HUES48 (cell line): ENCODE results near the gene B4GALT5.

Source experiments
- H3K27ac ChIP-seq: one replicate; pipeline ENCODE4 v1.7.0; 2013; ENCODE audit warnings: low read depth, low read length, inconsistent platforms
- H3K27me3 ChIP-seq: 2 replicates; pipeline ENCODE4 v1.6.1; 2013; ENCODE audit warnings: mild to moderate bottlenecking, low read length; ENCODE audit not compliant: control insufficient read depth, insufficient read depth
- H3K36me3 ChIP-seq: 2 replicates; pipeline ENCODE4 v1.6.1; 2013; ENCODE audit warnings: low read length; ENCODE audit not compliant: control insufficient read depth, insufficient read depth
- H3K4me1 ChIP-seq: 2 replicates; pipeline ENCODE4 v1.6.1; 2013; ENCODE audit warnings: mild to moderate bottlenecking, low read length; ENCODE audit not compliant: control insufficient read depth, insufficient read depth
- H3K4me3 ChIP-seq: 2 replicates; pipeline ENCODE4 v1.5.1; 2013; ENCODE audit warnings: mild to moderate bottlenecking, low read depth, low read length
- H3K9ac ChIP-seq: 2 replicates; pipeline ENCODE4 v1.6.1; 2013; ENCODE audit warnings: mild to moderate bottlenecking, low read depth, low read length, moderate library complexity
- H3K9me3 ChIP-seq: 2 replicates; pipeline ENCODE4 v1.6.1; 2013; ENCODE audit warnings: low read length; ENCODE audit not compliant: control insufficient read depth, insufficient read depth

The B4GALT5 gene

DNA sequence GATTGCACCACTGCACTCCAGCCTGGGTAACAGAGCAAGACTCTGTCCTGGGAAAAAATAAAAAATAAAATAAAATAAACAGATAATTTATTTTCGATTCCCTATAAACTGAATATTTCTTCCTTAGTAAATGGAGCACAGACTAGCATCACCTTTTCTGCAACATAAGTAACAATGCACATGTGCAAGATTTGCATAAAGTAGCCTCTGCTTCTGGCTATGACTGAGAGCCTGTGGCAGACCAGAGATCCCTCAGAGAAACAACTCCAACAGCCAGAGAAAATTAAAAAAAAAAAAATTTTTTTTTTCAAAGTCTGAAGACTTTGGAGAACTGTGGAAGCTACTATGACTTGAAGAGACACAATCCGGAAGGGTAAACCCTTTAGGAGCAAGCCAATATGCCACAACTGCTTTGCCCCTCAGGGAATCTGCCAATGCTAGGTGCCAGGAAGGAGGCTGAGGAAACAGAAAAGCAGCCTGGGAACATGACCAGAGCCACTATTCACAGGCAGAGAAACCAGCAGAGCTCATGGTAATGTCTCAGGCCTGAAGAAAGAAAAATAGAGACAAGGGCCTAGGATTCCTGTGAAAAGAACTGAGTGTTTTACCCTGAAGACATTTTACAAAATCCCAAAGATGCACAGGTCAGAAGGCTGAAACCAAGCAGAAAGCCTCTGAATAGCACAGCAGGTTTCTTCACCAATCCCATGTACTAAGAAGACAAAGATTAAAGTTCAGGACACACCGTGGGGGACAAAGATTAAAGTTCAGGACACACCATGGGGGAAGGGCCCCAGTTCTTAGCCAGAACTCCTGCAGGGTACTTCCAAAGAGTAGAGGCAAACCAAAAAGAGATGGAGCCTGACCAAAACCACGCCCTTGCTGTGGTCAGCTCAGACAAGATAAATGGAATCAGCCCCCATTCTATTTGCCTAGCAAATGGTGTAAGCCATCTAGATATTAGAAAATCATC is 25.8 kb downstream of the B4GALT5 start:
- peaks cover 59% of the 10 kb centered on the region for H3K4me1 ChIP-seq
- H3K36me3 ChIP-seq = peaks cover 6% of the 10 kb centered on the region; the same call in 1 of the 2 replicates
- peak overlapping the region; percentile 85 for H3K27ac ChIP-seq
- H3K4me3 ChIP-seq = no peak overlapping the region
- H3K27me3 ChIP-seq = no peaks in the 10 kb centered on the region
- H3K9ac ChIP-seq = no peak overlapping the region
- H3K9me3 ChIP-seq = no peaks in the 10 kb centered on the region

DNA sequence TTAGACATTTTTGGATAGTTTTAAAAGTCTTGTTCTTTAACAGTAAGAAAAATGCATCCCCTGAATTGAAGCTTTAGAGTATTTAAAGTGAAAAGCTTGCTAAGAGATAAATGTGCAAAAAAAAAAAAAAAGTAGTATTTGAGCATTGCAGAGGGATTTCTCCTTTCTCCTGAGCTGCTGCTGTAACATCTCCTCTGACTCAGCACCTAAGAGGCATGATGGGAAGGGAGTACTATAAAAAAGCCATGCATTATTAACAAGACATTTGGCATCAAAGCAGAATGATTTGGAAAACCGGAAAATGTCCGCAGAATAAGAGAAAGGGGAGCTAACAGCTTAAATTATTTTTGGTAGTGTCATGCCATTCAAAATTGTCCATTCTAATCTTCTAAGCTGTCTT is 27.9 kb downstream of the B4GALT5 start:
- Histone ChIP-seq H3K4me1 (peaks cover 51% of the 10 kb centered on the region), H3K4me3 (no peak overlapping the region), H3K9ac (no peak overlapping the region), H3K27me3 (no peaks in the 10 kb centered on the region), H3K27ac (no peak overlapping the region), H3K36me3 (peaks cover 8% of the 10 kb centered on the region; the same call in 1 of the 2 replicates), H3K9me3 (no peaks in the 10 kb centered on the region)

DNA sequence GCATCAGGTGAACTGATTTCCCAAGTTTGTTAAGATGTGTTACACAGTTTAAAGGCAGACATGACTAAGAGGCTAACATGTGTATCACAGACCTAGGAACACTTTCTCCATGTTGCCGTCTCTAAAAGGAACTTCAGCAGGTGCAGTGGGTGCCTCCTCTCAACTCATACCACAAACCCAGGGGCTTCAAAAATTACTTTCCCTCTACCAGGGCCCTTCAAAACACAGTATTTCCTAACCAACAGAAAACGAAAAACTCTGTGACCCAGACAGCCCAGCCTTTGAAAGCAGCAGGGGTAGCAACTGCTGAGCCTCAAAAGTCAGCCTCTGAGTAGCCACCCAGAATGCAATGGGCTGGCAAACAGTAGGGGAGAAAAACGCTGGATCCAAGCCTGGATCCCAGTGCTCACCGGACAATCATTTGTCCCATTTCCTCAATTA is 28.5 kb downstream of the B4GALT5 start:
- Histone ChIP-seq H3K27ac (peak overlapping the region; percentile 32), H3K4me3 (no peak overlapping the region), H3K9ac (no peak overlapping the region), H3K27me3 (no peaks in the 10 kb centered on the region), H3K9me3 (no peaks in the 10 kb centered on the region), H3K4me1 (peaks cover 51% of the 10 kb centered on the region), H3K36me3 (peaks cover 8% of the 10 kb centered on the region; the same call in 1 of the 2 replicates)

DNA sequence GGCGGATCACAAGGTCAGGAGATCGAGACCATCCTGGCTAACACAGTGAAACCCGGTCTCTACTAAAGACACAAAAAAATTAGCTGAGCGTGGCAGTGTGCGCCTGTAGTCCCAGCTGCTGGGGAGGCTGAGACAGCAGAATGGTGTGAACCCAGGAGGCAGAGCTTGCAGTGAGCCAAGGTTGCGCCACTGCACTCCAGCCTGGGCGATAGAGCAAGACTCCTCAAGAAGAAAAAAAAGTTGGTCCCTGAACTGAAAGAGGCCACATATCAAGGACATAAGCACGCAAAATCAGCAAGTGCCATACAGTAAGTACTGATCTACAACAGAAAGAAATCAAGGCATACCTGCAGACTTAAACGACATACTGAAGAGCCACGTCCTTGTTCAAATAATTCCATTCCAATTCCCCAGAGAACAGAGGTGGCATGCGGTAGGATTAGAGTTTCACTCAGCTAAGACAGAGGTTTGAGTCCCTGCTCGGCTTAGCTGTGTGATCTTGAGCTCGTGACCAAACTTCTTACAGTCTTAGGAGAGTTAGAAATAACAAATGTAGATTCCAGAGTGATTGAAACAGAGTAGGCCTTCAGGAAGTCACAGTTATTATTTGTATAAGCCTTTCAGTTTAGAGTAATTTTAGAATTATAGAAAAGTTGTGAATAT is 29.2 kb downstream of the B4GALT5 start:
- H3K9ac ChIP-seq = no peak overlapping the region
- no peaks in the 10 kb centered on the region for H3K27me3 ChIP-seq
- H3K27ac ChIP-seq = peak overlapping the region; percentile 32
- no peak overlapping the region for H3K4me3 ChIP-seq
- peaks cover 8% of the 10 kb centered on the region; the same call in 1 of the 2 replicates for H3K36me3 ChIP-seq
- peaks cover 55% of the 10 kb centered on the region for H3K4me1 ChIP-seq
- H3K9me3 ChIP-seq = no peaks in the 10 kb centered on the region

DNA sequence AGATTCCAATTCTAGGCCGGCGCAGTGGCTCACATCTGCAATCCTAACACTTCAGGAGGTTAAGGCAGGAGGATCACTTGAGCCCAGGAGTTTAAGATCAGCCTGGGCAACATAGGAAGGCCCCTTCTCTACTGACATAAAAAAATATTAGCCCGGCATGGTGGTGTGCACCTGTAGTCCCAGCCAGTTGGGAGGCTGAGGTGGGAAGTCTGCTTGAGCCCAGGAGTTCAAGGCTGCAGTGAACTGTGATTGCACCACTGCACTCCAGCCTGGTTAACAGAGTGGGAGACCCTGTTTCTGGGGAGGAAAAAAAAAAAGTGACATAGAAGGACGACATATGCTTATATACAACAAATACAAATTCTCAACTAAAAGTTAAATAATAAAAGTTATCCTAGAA is 30.9 kb downstream of the B4GALT5 start:
- H3K4me3 ChIP-seq = no peak overlapping the region
- no peak overlapping the region for H3K9ac ChIP-seq
- H3K27ac ChIP-seq = no peak overlapping the region
- no peaks in the 10 kb centered on the region for H3K27me3 ChIP-seq
- H3K36me3 ChIP-seq = peaks cover 8% of the 10 kb centered on the region; the same call in 1 of the 2 replicates
- peaks cover 52% of the 10 kb centered on the region for H3K4me1 ChIP-seq
- no peaks in the 10 kb centered on the region for H3K9me3 ChIP-seq

DNA sequence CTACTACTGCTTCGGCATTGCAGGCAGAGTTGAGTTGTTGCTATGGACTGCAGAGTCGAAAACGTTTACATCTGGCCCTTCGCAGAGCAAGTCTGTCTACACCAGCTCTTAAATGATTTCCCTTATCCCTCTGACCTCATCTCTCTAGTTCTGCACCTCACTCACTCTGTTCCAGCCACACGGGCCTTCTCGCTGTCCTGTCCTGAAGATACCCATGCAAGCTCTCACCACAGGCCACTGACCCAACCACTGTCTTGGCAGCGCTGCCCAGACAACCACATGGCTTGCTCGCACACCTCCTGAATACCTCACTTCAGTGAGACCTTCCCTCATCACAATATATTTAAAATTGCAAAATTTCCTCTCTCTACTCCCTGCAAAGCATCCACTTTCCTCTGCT is 31.4 kb downstream of the B4GALT5 start:
- no peak overlapping the region for H3K27ac ChIP-seq
- no peaks in the 10 kb centered on the region for H3K9me3 ChIP-seq
- H3K4me3 ChIP-seq = no peak overlapping the region
- no peaks in the 10 kb centered on the region for H3K27me3 ChIP-seq
- peaks cover 8% of the 10 kb centered on the region; the same call in 1 of the 2 replicates for H3K36me3 ChIP-seq
- no peak overlapping the region for H3K9ac ChIP-seq
- H3K4me1 ChIP-seq = peaks cover 52% of the 10 kb centered on the region

DNA sequence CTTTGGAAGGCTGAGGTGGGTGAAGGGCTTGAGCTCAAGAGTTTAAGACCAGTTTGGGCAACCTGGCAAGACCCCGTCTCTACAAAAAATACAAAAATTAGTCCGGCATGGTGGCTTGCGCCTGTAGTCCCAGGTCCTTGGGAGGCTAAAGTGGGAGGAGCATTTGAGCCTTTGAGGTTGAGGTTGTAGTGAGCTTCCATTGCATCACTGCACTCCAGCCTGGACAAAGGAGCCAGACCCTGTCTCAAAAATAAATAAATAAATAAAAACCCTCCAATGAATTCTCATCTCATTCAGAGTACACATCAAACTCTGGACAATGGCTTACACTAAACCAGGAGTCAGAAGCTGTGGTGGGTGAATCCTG is 31.8 kb downstream of the B4GALT5 start:
- Histone ChIP-seq H3K4me3 (no peak overlapping the region), H3K27ac (no peak overlapping the region), H3K36me3 (peaks cover 8% of the 10 kb centered on the region; the same call in 1 of the 2 replicates), H3K9ac (no peak overlapping the region), H3K27me3 (no peaks in the 10 kb centered on the region), H3K9me3 (no peaks in the 10 kb centered on the region), H3K4me1 (peaks cover 53% of the 10 kb centered on the region)

DNA sequence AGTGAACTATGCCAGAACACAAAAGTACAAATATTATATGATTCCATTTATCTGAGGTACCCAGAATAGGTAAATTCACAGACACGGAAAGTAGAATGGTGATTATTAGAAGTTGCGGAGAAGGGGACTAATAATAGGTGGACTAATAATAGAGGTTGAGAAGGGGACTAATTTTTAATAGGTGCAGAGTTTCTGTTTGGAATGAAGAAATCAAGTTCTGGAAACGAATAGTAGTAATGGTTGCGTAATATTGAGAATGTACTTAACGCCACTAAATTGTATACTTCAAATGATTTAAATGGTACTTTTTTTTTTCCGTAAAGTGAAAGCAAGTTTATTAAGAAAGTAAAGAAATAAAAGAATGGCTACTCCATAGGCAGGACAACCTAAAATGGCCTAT is 33.2 kb downstream of the B4GALT5 start:
- H3K27ac ChIP-seq = no peak overlapping the region
- H3K4me1 ChIP-seq = peaks cover 54% of the 10 kb centered on the region
- no peaks in the 10 kb centered on the region for H3K27me3 ChIP-seq
- H3K9me3 ChIP-seq = no peaks in the 10 kb centered on the region
- no peak overlapping the region for H3K4me3 ChIP-seq
- H3K9ac ChIP-seq = no peak overlapping the region
- peaks cover 8% of the 10 kb centered on the region; the same call in 1 of the 2 replicates for H3K36me3 ChIP-seq

DNA sequence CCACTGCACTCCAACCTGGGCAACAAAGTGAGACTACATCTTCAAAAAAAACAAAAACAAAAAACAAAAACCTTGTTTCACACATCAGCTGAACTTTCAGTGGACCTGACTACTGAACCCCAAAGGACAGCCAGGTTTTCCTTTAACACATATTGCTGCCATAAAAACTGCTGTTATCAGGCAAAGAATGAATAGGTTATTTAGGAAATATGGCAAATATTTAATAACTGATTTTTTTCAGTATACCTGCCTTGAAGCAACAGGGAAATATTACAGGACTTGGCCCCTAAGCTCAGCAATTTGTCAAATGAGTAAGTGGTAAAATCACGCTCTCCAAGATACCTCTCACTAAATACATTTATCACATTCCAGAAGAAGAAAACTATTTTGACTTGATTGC is 34.0 kb downstream of the B4GALT5 start:
- no peak overlapping the region for H3K4me3 ChIP-seq
- no peak overlapping the region for H3K9ac ChIP-seq
- H3K27me3 ChIP-seq = no peaks in the 10 kb centered on the region
- no peaks in the 10 kb centered on the region for H3K9me3 ChIP-seq
- peaks cover 6% of the 10 kb centered on the region; the same call in 1 of the 2 replicates for H3K36me3 ChIP-seq
- peak overlapping the region; percentile 16 for H3K27ac ChIP-seq
- H3K4me1 ChIP-seq = peaks cover 51% of the 10 kb centered on the region

DNA sequence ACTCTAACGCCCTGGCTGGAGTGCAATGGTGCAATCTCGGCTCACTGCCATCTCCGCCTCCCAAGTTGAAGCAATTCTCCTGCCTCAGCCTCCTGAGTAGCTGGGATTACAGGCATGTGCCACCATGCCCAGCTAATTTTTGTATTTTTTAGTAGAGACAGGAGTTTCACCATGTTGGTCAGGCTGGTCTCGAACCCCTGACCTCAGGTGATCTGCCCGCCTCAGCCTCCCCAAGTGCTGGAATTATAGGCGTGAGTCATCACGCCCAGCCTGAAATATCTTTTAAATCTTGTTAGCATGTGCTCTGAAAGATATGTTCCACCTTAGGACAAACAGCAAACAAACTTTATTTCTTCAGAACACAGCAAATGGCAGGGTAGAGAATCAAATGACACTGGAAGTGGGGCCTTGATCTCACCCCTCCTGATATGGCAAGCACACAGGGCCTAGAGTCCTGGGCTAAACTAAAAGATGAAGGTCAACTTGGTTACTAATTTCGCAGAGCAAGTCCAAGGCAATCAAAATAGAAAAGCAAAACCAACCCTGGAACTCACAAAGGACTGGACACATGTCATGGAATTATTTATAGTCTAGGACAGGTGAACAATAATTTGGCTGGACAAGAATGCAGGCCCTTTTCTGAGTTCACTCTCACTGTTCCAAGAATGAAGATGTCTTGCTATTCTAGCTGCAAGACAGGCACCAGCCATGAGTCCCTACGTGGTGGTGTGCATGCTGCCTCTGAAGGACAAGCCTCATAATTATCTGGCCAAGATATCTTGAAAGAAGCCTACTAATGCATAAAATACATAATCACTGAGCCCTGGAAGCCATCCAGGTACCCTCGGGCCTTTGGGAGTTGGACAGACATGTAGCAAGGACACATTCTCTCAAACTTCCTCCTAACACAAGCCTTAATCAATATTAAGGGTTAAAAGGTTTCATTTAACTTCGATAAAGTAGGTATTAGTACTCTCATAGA is 35.6 kb downstream of the B4GALT5 start:
- Histone ChIP-seq H3K27ac (peak overlapping the region; percentile 57), H3K4me1 (peaks cover 48% of the 10 kb centered on the region), H3K9me3 (no peaks in the 10 kb centered on the region), H3K9ac (no peak overlapping the region), H3K36me3 (0 out of 2 replicates have a peak, but pooled peaks cover 3% of the 10 kb centered on the region), H3K4me3 (no peak overlapping the region), H3K27me3 (no peaks in the 10 kb centered on the region)
